NCI-H1436 (cell line): Measurements from ENCODE around the gene LOXL1.

Experiments
- DNase-seq: peaks from one replicate; lab custom pipeline; 2025; lab: John Stamatoyannopoulos, UW

Gene LOXL1

GRCh38 chr15:73899197-73900094, 26.8 kb upstream of the LOXL1 start:
- no peak for DNase-seq

GRCh38 chr15:73900095-73900712, 26.1 kb upstream of the LOXL1 start:
- DNase-seq = no peak

GRCh38 chr15:73901126-73901810, 25.0 kb upstream of the LOXL1 start:
- no peak for DNase-seq

GRCh38 chr15:73902121-73903020, 23.9 kb upstream of the LOXL1 start:
- DNase-seq = no peak

- no peak for DNase-seq
Observed at GRCh38 chr15:73904026-73904815, 22.0 kb upstream of the LOXL1 start.

GRCh38 chr15:73905225-73905827, 20.9 kb upstream of the LOXL1 start:
- no peak for DNase-seq

- DNase-seq = no peak
Observed at GRCh38 chr15:73906346-73907034, 19.8 kb upstream of the LOXL1 start.

- DNase-seq = no peak
Observed at GRCh38 chr15:73907035-73907408, 19.2 kb upstream of the LOXL1 start.

- DNase-seq = peak; percentile 67
Observed at GRCh38 chr15:73908030-73908821, 18.0 kb upstream of the LOXL1 start.

GRCh38 chr15:73908822-73909122, 17.5 kb upstream of the LOXL1 start:
- DNase-seq = no peak

GRCh38 chr15:73909651-73910050, 16.6 kb upstream of the LOXL1 start:
- DNase-seq = no peak

- no peak for DNase-seq
Observed at GRCh38 chr15:73910522-73911303, 15.5 kb upstream of the LOXL1 start.

GRCh38 chr15:73912030-73912596, 14.1 kb upstream of the LOXL1 start:
- DNase-seq = no peak

GRCh38 chr15:73914145-73914544, 12.1 kb upstream of the LOXL1 start:
- no peak for DNase-seq

GRCh38 chr15:73915082-73915481, 11.2 kb upstream of the LOXL1 start:
- no peak for DNase-seq

GRCh38 chr15:73918784-73919183, 7.5 kb upstream of the LOXL1 start:
- DNase-seq = no peak

- DNase-seq = no peak
Observed at GRCh38 chr15:73919706-73920105, 6.6 kb upstream of the LOXL1 start.

- DNase-seq = no peak
Observed at GRCh38 chr15:73921254-73921925, 4.9 kb upstream of the LOXL1 start.
